Karpas-422 (cell line): Measurements from ENCODE around the gene BRINP3. TPM values are rescaled to one million over a fixed set of nuclear protein-coding genes. Genes with fewer than 3 reads are reported as not detected.

Experiments used
- DNase-seq: peaks from one replicate; pipeline ENCODE4 v3.0.0-alpha.2; 2015
- H2AFZ ChIP-seq: fragments of 200-600 bp; sonication (generic); 2 replicates; pipeline ENCODE4 v1.6.1; 2014; ENCODE audit warnings: antibody characterized with exemption, low read length, mixed read lengths
- H3K27ac ChIP-seq: fragments of 200-600 bp; sonication (generic); 2 replicates; pipeline ENCODE4 v1.5.1; 2014; ENCODE audit warnings: mild to moderate bottlenecking, low read length, moderate library complexity
- H3K27me3 ChIP-seq: fragments of 200-600 bp; sonication (generic); 2 replicates; pipeline ENCODE4 v1.6.1; 2014; ENCODE audit warnings: low read length, mixed read lengths
- H3K36me3 ChIP-seq: fragments of 200-600 bp; sonication (generic); 2 replicates; pipeline ENCODE4 v1.6.1; 2014; ENCODE audit warnings: low read length, mixed read lengths; ENCODE audit not compliant: insufficient read depth
- H3K4me1 ChIP-seq: fragments of 200-600 bp; sonication (generic); 2 replicates; pipeline ENCODE4 v1.6.1; 2014; ENCODE audit warnings: mild to moderate bottlenecking, low read length, mixed read lengths
- H3K4me2 ChIP-seq: fragments of 200-600 bp; sonication (generic); 2 replicates; pipeline ENCODE4 v1.6.1; 2014; ENCODE audit warnings: low read length, low read depth, mild to moderate bottlenecking; ENCODE audit not compliant: poor library complexity, severe bottlenecking
- H3K4me3 ChIP-seq: fragments of 200-600 bp; sonication (generic); 2 replicates; pipeline ENCODE4 v1.5.1; 2014; ENCODE audit warnings: mild to moderate bottlenecking, antibody characterized with exemption, low read length, mixed read lengths
- H3K79me2 ChIP-seq: fragments of 200-600 bp; sonication (generic); 2 replicates; pipeline ENCODE4 v1.6.1; 2014; ENCODE audit warnings: mild to moderate bottlenecking, low read length, mixed read lengths
- H3K9ac ChIP-seq: fragments of 200-600 bp; sonication (generic); 2 replicates; pipeline ENCODE4 v1.6.0; 2014; ENCODE audit warnings: low read length
- H3K9me2 ChIP-seq: fragments of 200-600 bp; sonication (generic), shearing (Covaris generic); replicated peaks from 2 replicates; pipeline ENCODE4 v1.6.0; 2014; ENCODE audit warnings: mild to moderate bottlenecking, low read length, moderate library complexity; ENCODE audit not compliant: insufficient read depth
- H3K9me3 ChIP-seq: fragments of 300-700, 200-600 bp; sonication (generic); 2 replicates; pipeline ENCODE4 v1.6.1; 2014; ENCODE audit warnings: low read length, mixed read lengths
- H4K20me1 ChIP-seq: fragments of 200-600 bp; sonication (generic); 2 replicates; pipeline ENCODE4 v1.6.1; 2014; ENCODE audit warnings: mild to moderate bottlenecking, antibody characterized with exemption, low read length, low read depth; ENCODE audit not compliant: insufficient read depth
- total RNA-seq: library from RNA; depleted of rRNA; stranded (reverse); fragments of >200 nt; shearing (Covaris generic); gene quantifications from 2 replicates; pipeline ENCODE4 v1.2.3, GENCODE V29; 2014; ENCODE audit warnings: low replicate concordance

Gene BRINP3
- total RNA-seq, 1 experiment from 2014 or later: not detected

GRCh38 chr1:190289897-190290296 is 187.8 kb downstream of the BRINP3 start:
- no peaks in the 10 kb centered on the region for H3K79me2 ChIP-seq
- no peaks in the 10 kb centered on the region for H3K36me3 ChIP-seq
- H3K4me2 ChIP-seq: no peak overlapping the region
- H3K9me2 ChIP-seq: no peaks in the 10 kb centered on the region
- no peaks in the 10 kb centered on the region for H4K20me1 ChIP-seq
- no peak overlapping the region for H3K4me3 ChIP-seq
- DNase-seq: no peak
- H2AFZ ChIP-seq: no peak overlapping the region
- no peaks in the 10 kb centered on the region for H3K4me1 ChIP-seq
- peaks cover 13% of the 10 kb centered on the region for H3K9me3 ChIP-seq
- H3K27ac ChIP-seq: no peak overlapping the region
- no peak overlapping the region for H3K9ac ChIP-seq
- no peaks in the 10 kb centered on the region for H3K27me3 ChIP-seq

- H2AFZ ChIP-seq: no peak overlapping the region
- H3K36me3 ChIP-seq: no peaks in the 10 kb centered on the region
- H3K4me1 ChIP-seq: no peaks in the 10 kb centered on the region
- no peak overlapping the region for H3K4me3 ChIP-seq
- no peak overlapping the region for H3K4me2 ChIP-seq
- H3K9me3 ChIP-seq: peaks cover 9% of the 10 kb centered on the region
- no peaks in the 10 kb centered on the region for H3K79me2 ChIP-seq
- H3K27me3 ChIP-seq: no peaks in the 10 kb centered on the region
- H3K9me2 ChIP-seq: no peaks in the 10 kb centered on the region
- H3K27ac ChIP-seq: no peak overlapping the region
- H4K20me1 ChIP-seq: no peaks in the 10 kb centered on the region
- no peak for DNase-seq
- H3K9ac ChIP-seq: no peak overlapping the region
Observed at GRCh38 chr1:190286111-190286510, 191.6 kb downstream of the BRINP3 start.

- H3K9me2 ChIP-seq: no peaks in the 10 kb centered on the region
- H3K4me2 ChIP-seq: no peak overlapping the region
- no peak overlapping the region for H3K9ac ChIP-seq
- no peak for DNase-seq
- H2AFZ ChIP-seq: no peak overlapping the region
- no peak overlapping the region for H3K4me3 ChIP-seq
- H3K36me3 ChIP-seq: no peaks in the 10 kb centered on the region
- H3K4me1 ChIP-seq: no peaks in the 10 kb centered on the region
- no peaks in the 10 kb centered on the region for H3K79me2 ChIP-seq
- no peaks in the 10 kb centered on the region for H3K27me3 ChIP-seq
- H4K20me1 ChIP-seq: no peaks in the 10 kb centered on the region
- no peak overlapping the region for H3K27ac ChIP-seq
- H3K9me3 ChIP-seq: peaks cover 22% of the 10 kb centered on the region; the same call in 1 of the 2 replicates
Observed at GRCh38 chr1:190277107-190277506, 200.6 kb downstream of the BRINP3 start.

- no peaks in the 10 kb centered on the region for H4K20me1 ChIP-seq
- H3K4me1 ChIP-seq: no peaks in the 10 kb centered on the region
- H3K9me2 ChIP-seq: no peaks in the 10 kb centered on the region
- H2AFZ ChIP-seq: no peak overlapping the region
- H3K9me3 ChIP-seq: peaks cover 27% of the 10 kb centered on the region
- no peak for DNase-seq
- H3K27me3 ChIP-seq: no peaks in the 10 kb centered on the region
- no peak overlapping the region for H3K4me3 ChIP-seq
- H3K36me3 ChIP-seq: no peaks in the 10 kb centered on the region
- H3K4me2 ChIP-seq: no peak overlapping the region
- no peak overlapping the region for H3K27ac ChIP-seq
- H3K79me2 ChIP-seq: no peaks in the 10 kb centered on the region
- H3K9ac ChIP-seq: no peak overlapping the region
Observed at GRCh38 chr1:190274721-190275120, 202.9 kb downstream of the BRINP3 start.

- no peak overlapping the region for H3K9ac ChIP-seq
- H3K4me1 ChIP-seq: no peaks in the 10 kb centered on the region
- DNase-seq: no peak
- no peaks in the 10 kb centered on the region for H3K27me3 ChIP-seq
- H4K20me1 ChIP-seq: no peaks in the 10 kb centered on the region
- H3K27ac ChIP-seq: no peak overlapping the region
- no peak overlapping the region for H2AFZ ChIP-seq
- H3K4me3 ChIP-seq: no peak overlapping the region
- H3K36me3 ChIP-seq: no peaks in the 10 kb centered on the region
- H3K9me2 ChIP-seq: no peaks in the 10 kb centered on the region
- no peaks in the 10 kb centered on the region for H3K79me2 ChIP-seq
- H3K9me3 ChIP-seq: peaks cover 28% of the 10 kb centered on the region
- H3K4me2 ChIP-seq: no peak overlapping the region
Observed at GRCh38 chr1:190273161-190273560, 204.5 kb downstream of the BRINP3 start.

GRCh38 chr1:190262538-190262937 is 215.1 kb downstream of the BRINP3 start:
- H3K4me3 ChIP-seq: no peak overlapping the region
- H3K4me2 ChIP-seq: no peak overlapping the region
- H4K20me1 ChIP-seq: no peaks in the 10 kb centered on the region
- H3K9ac ChIP-seq: no peak overlapping the region
- H2AFZ ChIP-seq: no peak overlapping the region
- no peaks in the 10 kb centered on the region for H3K79me2 ChIP-seq
- H3K27ac ChIP-seq: no peak overlapping the region
- H3K4me1 ChIP-seq: no peaks in the 10 kb centered on the region
- no peak for DNase-seq
- H3K36me3 ChIP-seq: no peaks in the 10 kb centered on the region
- H3K9me3 ChIP-seq: peaks cover 14% of the 10 kb centered on the region
- H3K9me2 ChIP-seq: no peaks in the 10 kb centered on the region
- H3K27me3 ChIP-seq: no peaks in the 10 kb centered on the region

- Histone ChIP-seq H3K4me3 (no peak overlapping the region), H3K9ac (no peak overlapping the region), H2AFZ (no peak overlapping the region), H4K20me1 (no peaks in the 10 kb centered on the region), H3K27ac (no peak overlapping the region), H3K79me2 (no peaks in the 10 kb centered on the region), H3K9me3 (peaks cover 7% of the 10 kb centered on the region), H3K4me2 (no peak overlapping the region), H3K4me1 (no peaks in the 10 kb centered on the region), H3K27me3 (no peaks in the 10 kb centered on the region), H3K9me2 (no peaks in the 10 kb centered on the region), H3K36me3 (no peaks in the 10 kb centered on the region)
- DNase-seq: no peak
Observed at GRCh38 chr1:190259424-190259823, 218.2 kb downstream of the BRINP3 start.

- Histone ChIP-seq H3K9ac (no peak overlapping the region), H3K27ac (no peak overlapping the region), H3K4me3 (no peak overlapping the region), H3K27me3 (no peaks in the 10 kb centered on the region), H3K4me1 (no peaks in the 10 kb centered on the region), H3K79me2 (no peaks in the 10 kb centered on the region), H3K36me3 (no peaks in the 10 kb centered on the region), H2AFZ (no peak overlapping the region), H3K4me2 (no peak overlapping the region), H3K9me2 (no peaks in the 10 kb centered on the region), H3K9me3 (peaks cover 4% of the 10 kb centered on the region), H4K20me1 (no peaks in the 10 kb centered on the region)
- DNase-seq: no peak
Observed at GRCh38 chr1:190258003-190258402, 219.7 kb downstream of the BRINP3 start.

- H3K9ac ChIP-seq: no peak overlapping the region
- no peaks in the 10 kb centered on the region for H3K27me3 ChIP-seq
- H3K4me3 ChIP-seq: no peak overlapping the region
- no peaks in the 10 kb centered on the region for H4K20me1 ChIP-seq
- no peak for DNase-seq
- no peaks in the 10 kb centered on the region for H3K9me2 ChIP-seq
- H3K4me2 ChIP-seq: no peak overlapping the region
- H3K4me1 ChIP-seq: no peaks in the 10 kb centered on the region
- H3K9me3 ChIP-seq: no peaks in the 10 kb centered on the region
- no peaks in the 10 kb centered on the region for H3K36me3 ChIP-seq
- H3K27ac ChIP-seq: no peak overlapping the region
- no peak overlapping the region for H2AFZ ChIP-seq
- H3K79me2 ChIP-seq: no peaks in the 10 kb centered on the region
Observed at GRCh38 chr1:190252046-190252445, 225.6 kb downstream of the BRINP3 start.
